Measurements from ENCODE around the gene POU6F2. TPM values are rescaled to one million over a fixed set of nuclear protein-coding genes. Genes with fewer than 3 reads are reported as not detected.

Gene POU6F2
- total RNA-seq, 1 donor: under 0.01 TPM

DNA sequence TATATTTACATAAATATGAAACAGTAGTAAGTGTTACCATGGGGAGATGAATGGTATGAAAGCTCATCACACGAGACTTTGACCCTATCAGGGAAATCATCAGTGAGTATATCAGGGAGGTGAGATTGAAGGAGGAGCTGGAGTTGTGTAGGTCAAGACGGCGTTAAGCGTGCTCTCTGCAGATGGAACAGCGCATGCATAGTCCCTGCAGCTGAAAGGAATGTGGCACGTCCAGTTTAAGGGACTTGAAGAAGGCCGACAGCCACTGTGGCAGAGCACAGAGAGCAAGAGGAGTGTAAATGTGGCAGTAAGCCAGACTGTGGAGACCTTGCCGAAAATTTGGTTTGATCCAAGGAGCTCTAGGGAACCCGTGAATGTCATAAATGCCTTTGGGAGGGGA, 38.9 kb downstream of the POU6F2 start:
- no peak overlapping the region for H3K4me3 ChIP-seq (ENCODE audit: low read depth, low read length)
- TF ChIP-seq, protein P1, sequence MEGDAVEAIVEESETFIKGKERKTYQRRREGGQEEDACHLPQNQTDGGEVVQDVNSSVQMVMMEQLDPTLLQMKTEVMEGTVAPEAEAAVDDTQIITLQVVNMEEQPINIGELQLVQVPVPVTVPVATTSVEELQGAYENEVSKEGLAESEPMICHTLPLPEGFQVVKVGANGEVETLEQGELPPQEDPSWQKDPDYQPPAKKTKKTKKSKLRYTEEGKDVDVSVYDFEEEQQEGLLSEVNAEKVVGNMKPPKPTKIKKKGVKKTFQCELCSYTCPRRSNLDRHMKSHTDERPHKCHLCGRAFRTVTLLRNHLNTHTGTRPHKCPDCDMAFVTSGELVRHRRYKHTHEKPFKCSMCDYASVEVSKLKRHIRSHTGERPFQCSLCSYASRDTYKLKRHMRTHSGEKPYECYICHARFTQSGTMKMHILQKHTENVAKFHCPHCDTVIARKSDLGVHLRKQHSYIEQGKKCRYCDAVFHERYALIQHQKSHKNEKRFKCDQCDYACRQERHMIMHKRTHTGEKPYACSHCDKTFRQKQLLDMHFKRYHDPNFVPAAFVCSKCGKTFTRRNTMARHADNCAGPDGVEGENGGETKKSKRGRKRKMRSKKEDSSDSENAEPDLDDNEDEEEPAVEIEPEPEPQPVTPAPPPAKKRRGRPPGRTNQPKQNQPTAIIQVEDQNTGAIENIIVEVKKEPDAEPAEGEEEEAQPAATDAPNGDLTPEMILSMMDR (IDR thresholded peaks at IDR 0.05; ENCODE audit: insufficient read depth, low read depth, low read length): no peak
- DNase-seq (ENCODE audit: low read depth): no peak

DNA sequence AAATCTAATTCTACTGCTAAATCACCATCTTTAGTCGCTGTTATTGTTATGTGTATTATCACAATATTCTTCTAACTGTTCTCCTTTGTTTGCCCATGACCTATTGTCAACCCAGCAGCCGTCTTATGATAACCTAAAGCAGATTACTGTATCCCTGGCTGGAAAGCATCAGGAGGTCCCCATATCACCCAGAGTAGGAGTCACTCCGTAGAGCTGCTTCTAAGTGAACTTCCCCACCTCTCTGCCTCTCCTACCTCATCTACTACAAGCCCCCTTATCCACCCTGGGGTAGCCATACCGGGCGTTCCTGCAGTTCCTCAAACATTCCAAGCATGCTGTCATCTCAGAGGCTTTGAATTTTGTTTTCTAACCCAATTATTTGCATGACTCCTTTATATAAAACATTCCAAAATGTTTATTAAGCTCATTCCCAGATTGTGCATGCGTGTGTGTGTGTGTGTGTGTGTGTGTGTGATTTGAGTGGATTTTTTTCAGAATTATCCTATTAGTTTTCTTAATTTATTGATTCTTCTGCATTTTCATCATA, 39.7 kb downstream of the POU6F2 start:
- TF ChIP-seq, protein P1 (IDR thresholded peaks at IDR 0.05; ENCODE audit: insufficient read depth, low read depth, low read length): no peak
- no peak for DNase-seq (ENCODE audit: low read depth)

DNA sequence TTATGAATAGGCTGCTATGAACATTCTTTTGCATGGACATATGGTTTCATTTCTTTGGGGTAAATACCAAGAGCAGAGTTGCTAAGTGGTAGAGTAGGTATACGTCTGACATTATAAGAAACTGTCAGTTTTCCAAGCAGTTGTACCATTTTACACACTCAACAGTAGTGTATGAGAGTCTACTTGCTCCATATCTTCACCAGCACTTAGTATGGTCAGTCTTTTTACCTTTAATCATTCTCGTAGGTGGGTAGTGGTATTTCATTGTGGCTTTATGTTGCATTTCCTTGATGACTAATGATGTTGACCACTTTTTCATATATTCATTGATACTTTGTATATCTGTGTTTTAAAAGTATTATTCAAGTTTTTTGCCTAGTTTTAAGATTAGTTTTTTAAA, 45.1 kb downstream of the POU6F2 start:
- no peak for DNase-seq (ENCODE audit: low read depth)
- H3K4me3 ChIP-seq (ENCODE audit: low read depth, low read length): no peak overlapping the region
- TF ChIP-seq, protein P1 (IDR thresholded peaks at IDR 0.05; ENCODE audit: insufficient read depth, low read depth, low read length): no peak

More for the DNA sequence above, 39.7 kb downstream of the POU6F2 start:
- H3K4me3 ChIP-seq (ENCODE audit: low read depth, low read length): no peak overlapping the region

DNA sequence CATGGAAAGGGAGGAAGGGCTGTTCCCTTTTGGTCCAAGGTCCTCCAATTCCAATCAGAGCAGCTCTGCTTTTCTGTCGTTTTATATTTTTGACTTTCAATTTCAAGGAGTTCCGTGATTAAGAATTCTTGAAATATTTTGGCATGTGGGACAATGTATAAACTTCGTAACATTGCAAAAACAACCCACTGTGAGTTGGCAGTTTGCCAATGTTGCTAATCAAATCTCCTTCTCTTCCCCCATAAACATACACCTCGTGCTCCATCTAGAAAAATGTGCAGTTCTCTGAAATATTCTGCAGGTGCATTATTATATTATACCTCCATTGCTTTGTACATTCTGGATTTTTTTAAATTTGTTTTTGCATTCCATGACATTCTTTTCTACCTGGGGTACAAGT, 49.8 kb downstream of the POU6F2 start:
- DNase-seq (ENCODE audit: low read depth): no peak
- no peak overlapping the region for H3K4me3 ChIP-seq (ENCODE audit: low read depth, low read length)
- TF ChIP-seq, protein P1 (IDR thresholded peaks at IDR 0.05; ENCODE audit: insufficient read depth, low read depth, low read length): no peak

DNA sequence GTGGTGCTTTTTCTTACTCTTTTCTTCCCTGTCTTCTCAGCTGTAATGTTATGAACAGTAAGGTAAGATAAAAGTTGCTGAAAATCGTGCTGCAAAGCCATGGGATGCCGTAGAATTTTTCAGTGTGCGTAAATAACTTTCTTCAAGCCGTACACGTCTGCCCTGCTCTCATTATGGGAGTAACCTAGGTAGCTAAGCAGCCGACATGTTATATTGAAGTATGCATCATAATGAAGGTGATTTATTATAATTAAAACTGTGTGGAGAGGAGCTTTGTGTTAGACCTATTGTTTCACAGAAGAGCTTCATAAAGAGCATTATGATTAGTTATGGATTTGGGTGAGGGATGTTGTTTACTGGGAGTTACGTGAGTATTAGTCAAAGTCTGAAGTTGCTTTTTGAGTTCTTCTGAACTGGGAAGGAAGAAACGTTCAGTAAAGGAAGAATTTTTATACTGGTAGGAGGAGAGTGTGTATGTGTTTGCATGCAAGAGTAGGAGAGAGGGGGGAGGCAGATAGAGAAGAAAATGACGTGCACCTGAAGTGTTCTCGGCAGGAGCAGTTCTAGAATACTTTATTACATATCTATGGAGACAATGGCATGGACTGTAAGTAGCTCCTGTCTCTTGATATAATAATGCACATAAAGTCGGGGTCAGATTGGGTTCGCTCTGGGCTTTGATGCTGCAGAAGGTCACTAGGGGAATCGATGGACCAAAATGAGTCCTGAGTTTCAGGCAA, 56.3 kb downstream of the POU6F2 start:
- no peak for DNase-seq (ENCODE audit: low read depth)
- TF ChIP-seq, protein P1 (IDR thresholded peaks at IDR 0.05; ENCODE audit: insufficient read depth, low read depth, low read length): no peak
- H3K4me3 ChIP-seq (ENCODE audit: low read depth, low read length): no peak overlapping the region

DNA sequence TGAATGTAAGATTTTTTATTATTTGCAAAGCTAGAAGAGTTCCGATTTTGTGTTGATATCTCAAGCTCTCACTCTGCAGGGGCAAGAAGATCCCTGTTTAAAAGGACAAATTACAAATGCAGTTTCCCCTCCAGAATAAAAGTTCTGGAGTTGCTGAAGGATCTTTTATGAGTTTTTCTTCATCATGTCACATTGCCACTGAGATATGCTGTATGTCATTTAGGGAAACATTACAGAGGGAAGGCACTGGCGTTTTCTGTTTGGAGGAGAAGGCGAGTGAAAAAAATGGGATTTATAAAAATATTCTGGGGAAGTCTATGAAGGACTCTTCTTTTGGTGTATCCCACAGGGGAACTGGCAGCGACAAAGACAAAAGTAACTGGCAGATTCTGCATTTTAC, 57.4 kb downstream of the POU6F2 start:
- TF ChIP-seq, protein P1 (IDR thresholded peaks at IDR 0.05; ENCODE audit: insufficient read depth, low read depth, low read length): no peak
- no peak for DNase-seq (ENCODE audit: low read depth)
- no peak overlapping the region for H3K4me3 ChIP-seq (ENCODE audit: low read depth, low read length)

Data from fibroblast of villous mesenchyme (primary cell).